ENCODE results near the gene COX5B. TPM values are rescaled to one million over a fixed set of nuclear protein-coding genes. Genes with fewer than 3 reads are reported as not detected.

Gene COX5B
- total RNA-seq, 1 donor from 2014 or later, result 148 TPM

DNA sequence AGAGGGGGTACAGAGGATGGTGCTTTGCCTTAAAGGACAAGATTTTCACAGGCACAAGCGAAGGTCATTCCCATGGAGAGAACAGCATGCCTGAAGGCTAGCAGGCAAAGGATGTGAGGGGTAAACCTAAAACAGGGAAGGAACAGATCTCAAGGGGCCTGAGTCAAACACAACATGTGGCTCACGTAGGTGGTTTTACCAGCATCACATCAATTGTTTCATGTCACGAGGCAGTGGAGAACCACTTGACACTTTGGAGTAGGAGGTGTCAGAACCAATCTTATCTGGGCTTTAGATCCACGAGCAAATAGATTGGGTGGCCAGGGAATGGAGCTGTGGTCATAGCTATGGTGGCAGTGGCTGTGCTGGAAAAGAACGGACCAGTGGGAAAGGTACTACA is 8.4 kb downstream of the COX5B start:
- TF ChIP-seq EZH2phosphoT487 (IDR thresholded peaks at IDR 0.05), result no peak
- no peak for TF ChIP-seq EZH2 (IDR thresholded peaks at IDR 0.05)
- TF ChIP-seq, protein P1, sequence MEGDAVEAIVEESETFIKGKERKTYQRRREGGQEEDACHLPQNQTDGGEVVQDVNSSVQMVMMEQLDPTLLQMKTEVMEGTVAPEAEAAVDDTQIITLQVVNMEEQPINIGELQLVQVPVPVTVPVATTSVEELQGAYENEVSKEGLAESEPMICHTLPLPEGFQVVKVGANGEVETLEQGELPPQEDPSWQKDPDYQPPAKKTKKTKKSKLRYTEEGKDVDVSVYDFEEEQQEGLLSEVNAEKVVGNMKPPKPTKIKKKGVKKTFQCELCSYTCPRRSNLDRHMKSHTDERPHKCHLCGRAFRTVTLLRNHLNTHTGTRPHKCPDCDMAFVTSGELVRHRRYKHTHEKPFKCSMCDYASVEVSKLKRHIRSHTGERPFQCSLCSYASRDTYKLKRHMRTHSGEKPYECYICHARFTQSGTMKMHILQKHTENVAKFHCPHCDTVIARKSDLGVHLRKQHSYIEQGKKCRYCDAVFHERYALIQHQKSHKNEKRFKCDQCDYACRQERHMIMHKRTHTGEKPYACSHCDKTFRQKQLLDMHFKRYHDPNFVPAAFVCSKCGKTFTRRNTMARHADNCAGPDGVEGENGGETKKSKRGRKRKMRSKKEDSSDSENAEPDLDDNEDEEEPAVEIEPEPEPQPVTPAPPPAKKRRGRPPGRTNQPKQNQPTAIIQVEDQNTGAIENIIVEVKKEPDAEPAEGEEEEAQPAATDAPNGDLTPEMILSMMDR (IDR thresholded peaks at IDR 0.05), result no peak
- H3K27ac Mint-ChIP-seq, result no peak overlapping the region
- H3K36me3 Mint-ChIP-seq, result peaks cover 35% of the 10 kb centered on the region
- no peaks in the 10 kb centered on the region for H3K79me2 ChIP-seq (ENCODE audit: low read depth)
- DNase-seq (ENCODE audit: low spot score), result no peak
- H3F3A ChIP-seq (ENCODE audit: low read depth), result peaks cover 9% of the 10 kb centered on the region
- no peak overlapping the region for H3K4me3 Mint-ChIP-seq
- H3K4me1 Mint-ChIP-seq, result no peaks in the 10 kb centered on the region
- no peaks in the 10 kb centered on the region for H3K27me3 ChIP-seq
- no peak overlapping the region for H2AFZ ChIP-seq (replicated peaks)
- H4K20me1 ChIP-seq (ENCODE audit: low read depth), result no peaks in the 10 kb centered on the region
- H3K9me3 Mint-ChIP-seq, result peaks cover 17% of the 10 kb centered on the region
- H3K4me3 ChIP-seq, result no peak overlapping the region
- no peaks in the 10 kb centered on the region for H3K4me1 ChIP-seq
- peaks cover 2% of the 10 kb centered on the region for H3K36me3 ChIP-seq
- no peaks in the 10 kb centered on the region for H3K9me3 ChIP-seq (ENCODE audit: low read depth)
- no peak overlapping the region for H3K4me2 ChIP-seq
- no peak overlapping the region for H3K27ac ChIP-seq
- H3K27me3 Mint-ChIP-seq (ENCODE audit: insufficient read depth, low read depth), result peaks cover 3% of the 10 kb centered on the region
- H3K9ac ChIP-seq, result no peak overlapping the region

GRCh38 chr2:97654791-97655190 is 8.9 kb downstream of the COX5B start:
- Histone ChIP-seq H3K27ac (no peak overlapping the region), H3K36me3 (peaks cover 2% of the 10 kb centered on the region)
- TF ChIP-seq EZH2 (IDR thresholded peaks at IDR 0.05) (no peak), EZH2phosphoT487 (IDR thresholded peaks at IDR 0.05) (no peak)
- TF ChIP-seq, protein P1 (IDR thresholded peaks at IDR 0.05), result no peak

DNA sequence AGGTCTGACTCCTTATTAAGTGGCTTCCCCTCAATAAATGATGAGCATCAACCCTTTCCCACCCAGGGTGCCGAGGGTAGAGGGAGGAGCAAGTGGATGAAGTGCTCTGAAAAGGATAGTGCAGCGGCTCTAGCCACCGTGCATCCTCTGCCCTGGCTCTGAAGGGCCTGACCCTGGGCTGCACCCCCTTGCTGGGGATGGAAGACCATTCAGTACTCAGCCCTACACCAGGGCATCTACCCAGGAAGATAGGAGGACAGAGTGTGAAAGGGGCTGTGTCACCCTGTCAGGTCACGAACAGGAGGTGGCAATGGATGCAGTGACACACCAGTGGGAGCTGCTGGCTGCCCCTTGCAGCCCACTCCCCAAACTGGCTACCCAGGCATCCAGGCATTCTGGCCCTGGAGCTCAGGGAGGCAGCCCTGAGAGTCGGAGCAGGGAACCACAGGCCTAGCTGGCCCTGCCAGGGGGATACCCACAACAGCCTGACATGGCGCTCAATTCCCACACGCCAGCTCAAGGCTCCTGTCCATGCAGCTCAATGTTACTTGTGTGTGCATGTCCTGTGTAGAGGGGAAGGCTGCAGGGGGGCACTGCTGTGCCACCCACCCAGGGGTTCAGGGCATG is 10.4 kb downstream of the COX5B start:
- Histone ChIP-seq H3K79me2 (ENCODE audit: low read depth) (peaks cover 9% of the 10 kb centered on the region), H3K27ac (no peak overlapping the region), H3K4me2 (no peak overlapping the region), H3F3A (ENCODE audit: low read depth) (no peaks in the 10 kb centered on the region), H3K36me3 (peaks cover 2% of the 10 kb centered on the region), H4K20me1 (ENCODE audit: low read depth) (peaks cover 13% of the 10 kb centered on the region), H3K9ac (no peak overlapping the region), H3K4me3 (no peak overlapping the region), H3K4me1 (peaks cover 2% of the 10 kb centered on the region), H2AFZ (replicated peaks) (no peak overlapping the region), H3K9me3 (ENCODE audit: low read depth) (no peaks in the 10 kb centered on the region), H3K27me3 (no peaks in the 10 kb centered on the region)
- H3K36me3 Mint-ChIP-seq, result peaks cover 26% of the 10 kb centered on the region
- H3K9me3 Mint-ChIP-seq, result peaks cover 17% of the 10 kb centered on the region
- peaks cover under 1% of the 10 kb centered on the region for H3K4me1 Mint-ChIP-seq
- peaks cover 6% of the 10 kb centered on the region for H3K27me3 Mint-ChIP-seq (ENCODE audit: insufficient read depth, low read depth)
- no peak for TF ChIP-seq EZH2phosphoT487 (IDR thresholded peaks at IDR 0.05)
- TF ChIP-seq, protein P1 (IDR thresholded peaks at IDR 0.05), result no peak
- TF ChIP-seq EZH2 (IDR thresholded peaks at IDR 0.05), result no peak
- DNase-seq (ENCODE audit: low spot score), result no peak
- no peak overlapping the region for H3K27ac Mint-ChIP-seq
- peak overlapping the region; percentile 58 for H3K4me3 Mint-ChIP-seq

More at GRCh38 chr2:97654791-97655190, 8.9 kb downstream of the COX5B start:
- H3K9ac ChIP-seq, result no peak overlapping the region
- Mint-ChIP-seq H3K27ac (no peak overlapping the region), H3K4me3 (no peak overlapping the region), H3K36me3 (peaks cover 31% of the 10 kb centered on the region), H3K4me1 (no peaks in the 10 kb centered on the region), H3K27me3 (ENCODE audit: insufficient read depth, low read depth) (peaks cover 5% of the 10 kb centered on the region), H3K9me3 (peaks cover 17% of the 10 kb centered on the region)
- no peaks in the 10 kb centered on the region for H3K79me2 ChIP-seq (ENCODE audit: low read depth)
- H3F3A ChIP-seq (ENCODE audit: low read depth), result peaks cover 9% of the 10 kb centered on the region
- no peak for DNase-seq (ENCODE audit: low spot score)
- H3K4me2 ChIP-seq, result no peak overlapping the region
- H4K20me1 ChIP-seq (ENCODE audit: low read depth), result peaks cover 1% of the 10 kb centered on the region
- no peaks in the 10 kb centered on the region for H3K27me3 ChIP-seq
- H3K4me3 ChIP-seq, result no peak overlapping the region
- no peaks in the 10 kb centered on the region for H3K9me3 ChIP-seq (ENCODE audit: low read depth)
- H2AFZ ChIP-seq (replicated peaks), result no peak overlapping the region
- H3K4me1 ChIP-seq, result no peaks in the 10 kb centered on the region

Measured in neural progenitor cell (in vitro differentiated cells).